ENCODE measurements around the gene RTTN. TPM values are rescaled to one million over a fixed set of nuclear protein-coding genes. Genes with fewer than 3 reads are reported as not detected.

The RTTN gene
- total RNA-seq, 1 experiment from 2014 or later = 16.9 TPM

DNA sequence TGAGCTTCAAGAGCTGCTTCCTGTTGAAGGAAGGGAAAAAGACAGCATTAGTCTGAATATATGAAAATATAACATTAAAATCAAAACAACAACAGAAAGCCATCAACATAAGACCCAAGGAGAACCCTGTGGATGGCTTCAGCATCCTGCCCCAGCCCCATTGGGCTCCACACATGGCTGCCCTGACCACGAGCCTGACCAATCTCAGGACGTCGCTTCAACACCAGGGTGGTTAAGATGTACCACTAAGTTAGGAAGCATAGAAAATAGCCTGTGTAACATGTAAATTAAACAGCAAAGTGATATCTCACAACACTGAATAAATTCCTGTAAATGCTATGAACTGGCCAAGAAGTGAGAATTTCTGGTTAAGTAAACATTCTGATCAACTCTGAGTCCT lies 180.7 kb downstream of the RTTN start:
- Histone ChIP-seq H3K4me3 (ENCODE audit: low read depth in 2 of 2, low read length in 2 of 2) (no peak overlapping the region), H3K27ac (ENCODE audit: low read length) (no peak overlapping the region), H3K9me3 (ENCODE audit: control insufficient read depth, insufficient read depth, low read depth, low read length) (no peaks in the 10 kb centered on the region), H3K27me3 (ENCODE audit: control insufficient read depth, insufficient read depth, low read length) (no peaks in the 10 kb centered on the region), H3K36me3 (ENCODE audit: control insufficient read depth, insufficient read depth, low read length) (peaks cover 3% of the 10 kb centered on the region; the same call in 1 of the 2 replicates), H3K4me1 (ENCODE audit: control insufficient read depth, insufficient read depth, low read length) (no peaks in the 10 kb centered on the region)
- ChIA-PET CTCF (no interaction called here), POLR2A (no interaction called here)
- BruUV-seq (replicated peaks) = no TSS peak
- DNase-seq (ENCODE audit: low read depth, low spot score) = no peak
- intact Hi-C loops (cut with micrococcal nuclease; ENCODE audit: unreplicated experiment) = no loop called here
- no peak for TF ChIP-seq POLR2AphosphoS5 (IDR thresholded peaks at IDR 0.05; ENCODE audit: low read depth, low read length)
- TF ChIP-seq TCF7L2 (IDR thresholded peaks at IDR 0.05; ENCODE audit: low read depth, low read length) = no peak
- no peak for ATAC-seq
- in situ Hi-C loops (cut with HindIII; ENCODE audit: low pct_unique_long_range_greater_than_20kb, low sequenced_read_pairs) = no loop called here

GRCh38 chr18:70024093-70024492 lies 181.4 kb downstream of the RTTN start:
- no peak for ATAC-seq
- POLR2A ChIA-PET = no interaction called here
- intact Hi-C loops (cut with micrococcal nuclease; ENCODE audit: unreplicated experiment) = no loop called here

GRCh38 chr18:70022636-70023035 lies 182.9 kb downstream of the RTTN start:
- in situ Hi-C loops (cut with HindIII; ENCODE audit: low pct_unique_long_range_greater_than_20kb, low sequenced_read_pairs) (no loop called here), intact Hi-C loops (cut with micrococcal nuclease; ENCODE audit: unreplicated experiment) (no loop called here)
- TF ChIP-seq, protein P1, sequence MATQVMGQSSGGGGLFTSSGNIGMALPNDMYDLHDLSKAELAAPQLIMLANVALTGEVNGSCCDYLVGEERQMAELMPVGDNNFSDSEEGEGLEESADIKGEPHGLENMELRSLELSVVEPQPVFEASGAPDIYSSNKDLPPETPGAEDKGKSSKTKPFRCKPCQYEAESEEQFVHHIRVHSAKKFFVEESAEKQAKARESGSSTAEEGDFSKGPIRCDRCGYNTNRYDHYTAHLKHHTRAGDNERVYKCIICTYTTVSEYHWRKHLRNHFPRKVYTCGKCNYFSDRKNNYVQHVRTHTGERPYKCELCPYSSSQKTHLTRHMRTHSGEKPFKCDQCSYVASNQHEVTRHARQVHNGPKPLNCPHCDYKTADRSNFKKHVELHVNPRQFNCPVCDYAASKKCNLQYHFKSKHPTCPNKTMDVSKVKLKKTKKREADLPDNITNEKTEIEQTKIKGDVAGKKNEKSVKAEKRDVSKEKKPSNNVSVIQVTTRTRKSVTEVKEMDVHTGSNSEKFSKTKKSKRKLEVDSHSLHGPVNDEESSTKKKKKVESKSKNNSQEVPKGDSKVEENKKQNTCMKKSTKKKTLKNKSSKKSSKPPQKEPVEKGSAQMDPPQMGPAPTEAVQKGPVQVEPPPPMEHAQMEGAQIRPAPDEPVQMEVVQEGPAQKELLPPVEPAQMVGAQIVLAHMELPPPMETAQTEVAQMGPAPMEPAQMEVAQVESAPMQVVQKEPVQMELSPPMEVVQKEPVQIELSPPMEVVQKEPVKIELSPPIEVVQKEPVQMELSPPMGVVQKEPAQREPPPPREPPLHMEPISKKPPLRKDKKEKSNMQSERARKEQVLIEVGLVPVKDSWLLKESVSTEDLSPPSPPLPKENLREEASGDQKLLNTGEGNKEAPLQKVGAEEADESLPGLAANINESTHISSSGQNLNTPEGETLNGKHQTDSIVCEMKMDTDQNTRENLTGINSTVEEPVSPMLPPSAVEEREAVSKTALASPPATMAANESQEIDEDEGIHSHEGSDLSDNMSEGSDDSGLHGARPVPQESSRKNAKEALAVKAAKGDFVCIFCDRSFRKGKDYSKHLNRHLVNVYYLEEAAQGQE (IDR thresholded peaks at IDR 0.05; ENCODE audit: insufficient read depth in 1 of 2, low read depth in 2 of 2, low read length in 1 of 2) = no peak
- TF ChIP-seq, protein P2, sequence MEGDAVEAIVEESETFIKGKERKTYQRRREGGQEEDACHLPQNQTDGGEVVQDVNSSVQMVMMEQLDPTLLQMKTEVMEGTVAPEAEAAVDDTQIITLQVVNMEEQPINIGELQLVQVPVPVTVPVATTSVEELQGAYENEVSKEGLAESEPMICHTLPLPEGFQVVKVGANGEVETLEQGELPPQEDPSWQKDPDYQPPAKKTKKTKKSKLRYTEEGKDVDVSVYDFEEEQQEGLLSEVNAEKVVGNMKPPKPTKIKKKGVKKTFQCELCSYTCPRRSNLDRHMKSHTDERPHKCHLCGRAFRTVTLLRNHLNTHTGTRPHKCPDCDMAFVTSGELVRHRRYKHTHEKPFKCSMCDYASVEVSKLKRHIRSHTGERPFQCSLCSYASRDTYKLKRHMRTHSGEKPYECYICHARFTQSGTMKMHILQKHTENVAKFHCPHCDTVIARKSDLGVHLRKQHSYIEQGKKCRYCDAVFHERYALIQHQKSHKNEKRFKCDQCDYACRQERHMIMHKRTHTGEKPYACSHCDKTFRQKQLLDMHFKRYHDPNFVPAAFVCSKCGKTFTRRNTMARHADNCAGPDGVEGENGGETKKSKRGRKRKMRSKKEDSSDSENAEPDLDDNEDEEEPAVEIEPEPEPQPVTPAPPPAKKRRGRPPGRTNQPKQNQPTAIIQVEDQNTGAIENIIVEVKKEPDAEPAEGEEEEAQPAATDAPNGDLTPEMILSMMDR (IDR thresholded peaks at IDR 0.05) = no peak
- TF ChIP-seq SIN3A (IDR thresholded peaks at IDR 0.05; ENCODE audit: borderline replicate concordance, insufficient read depth, low read depth, low read length) = no peak
- TF ChIP-seq POLR2AphosphoS5 (IDR thresholded peaks at IDR 0.05; ENCODE audit: low read depth, low read length) = no peak
- TF ChIP-seq TCF7L2 (IDR thresholded peaks at IDR 0.05; ENCODE audit: low read depth, low read length) = no peak
- no TSS peak for BruUV-seq (replicated peaks)
- Histone ChIP-seq H3K27me3 (ENCODE audit: control insufficient read depth, insufficient read depth, low read length) (no peaks in the 10 kb centered on the region), H3K9me3 (ENCODE audit: control insufficient read depth, insufficient read depth, low read depth, low read length) (no peaks in the 10 kb centered on the region), H3K27ac (ENCODE audit: low read length) (no peak overlapping the region), H3K36me3 (ENCODE audit: control insufficient read depth, insufficient read depth, low read length) (peaks cover 5% of the 10 kb centered on the region; the same call in 1 of the 2 replicates), H3K4me1 (ENCODE audit: control insufficient read depth, insufficient read depth, low read length) (no peaks in the 10 kb centered on the region), H3K4me3 (ENCODE audit: low read depth in 2 of 2, low read length in 2 of 2) (no peak overlapping the region)
- DNase-seq (ENCODE audit: low read depth, low spot score) (no peak), ATAC-seq (no peak)
- ChIA-PET CTCF (no interaction called here), POLR2A (no interaction called here)

More at GRCh38 chr18:70024093-70024492, 181.4 kb downstream of the RTTN start:
- no peak for DNase-seq (ENCODE audit: low read depth, low spot score)
- BruUV-seq (replicated peaks) = no TSS peak
- in situ Hi-C loops (cut with HindIII; ENCODE audit: low pct_unique_long_range_greater_than_20kb, low sequenced_read_pairs) = no loop called here
- Histone ChIP-seq H3K9me3 (ENCODE audit: control insufficient read depth, insufficient read depth, low read depth, low read length) (no peaks in the 10 kb centered on the region), H3K4me3 (ENCODE audit: low read depth in 2 of 2, low read length in 2 of 2) (no peak overlapping the region), H3K27me3 (ENCODE audit: control insufficient read depth, insufficient read depth, low read length) (no peaks in the 10 kb centered on the region), H3K27ac (ENCODE audit: low read length) (no peak overlapping the region), H3K36me3 (ENCODE audit: control insufficient read depth, insufficient read depth, low read length) (peaks cover 5% of the 10 kb centered on the region; the same call in 1 of the 2 replicates), H3K4me1 (ENCODE audit: control insufficient read depth, insufficient read depth, low read length) (no peaks in the 10 kb centered on the region)
- TF ChIP-seq, protein P2 (IDR thresholded peaks at IDR 0.05) = no peak
- TF ChIP-seq, protein P1 (IDR thresholded peaks at IDR 0.05; ENCODE audit: insufficient read depth in 1 of 2, low read depth in 2 of 2, low read length in 1 of 2) = no peak
- no peak for TF ChIP-seq POLR2AphosphoS5 (IDR thresholded peaks at IDR 0.05; ENCODE audit: low read depth, low read length)
- TF ChIP-seq SIN3A (IDR thresholded peaks at IDR 0.05; ENCODE audit: borderline replicate concordance, insufficient read depth, low read depth, low read length) = no peak
- TF ChIP-seq TCF7L2 (IDR thresholded peaks at IDR 0.05; ENCODE audit: low read depth, low read length) = no peak
- CTCF ChIA-PET = interaction anchor here (0.5 kb wide), 1 partner anchor 62 kb away, joined by 5 read pairs; no protein-coding TSS in a partner anchor
